Stimulated activated CD4-positive, alpha-beta T cell treated with anti-CD3 and anti-CD28 coated beads, TNF-alpha, amount 100 ng/mL, for 1 hour (primary cell): ENCODE measurements around the gene MARCHF7.
"Not testable (repeated sequence)": the region's sequence is repeated elsewhere in the genome, so short reads cannot be mapped to it uniquely, and the experiment has no call there.

ENCODE experiments used
- DNase-seq, 3 donors: peaks; one replicate each; pipeline ENCODE4 v3.0.0-alpha.2; 2020; ENCODE audit warnings: low read depth in 3 of 3, low spot score in 1 of 3

The MARCHF7 gene

GRCh38 chr2:159712143-159712928 is at the start of gene MARCHF7:
Gene MARCHF7, plus strand, starts transcription at chr2:159712506. Its CDS starts 16,517 bp downstream, at chr2:159729023.
- peak; percentile 89 to 95 (median 95) for DNase-seq

- not testable (repeated sequence) for DNase-seq
These were observed 44.9 kb upstream of the MARCHF7 start for GRCh38 chr2:159667423-159667822.

- no peak for DNase-seq
These were observed 41.3 kb upstream of the MARCHF7 start for GRCh38 chr2:159671047-159671446.

GRCh38 chr2:159677654-159678053 is 34.7 kb upstream of the MARCHF7 start:
- no peak for DNase-seq

- DNase-seq, result no peak
These were observed 31.6 kb upstream of the MARCHF7 start for GRCh38 chr2:159680692-159681091.

- DNase-seq, result no peak
These were observed 28.5 kb upstream of the MARCHF7 start for GRCh38 chr2:159683817-159684216.

- DNase-seq, result no peak
These were observed 27.5 kb upstream of the MARCHF7 start for GRCh38 chr2:159684796-159685195.

GRCh38 chr2:159694500-159695040 is 17.7 kb upstream of the MARCHF7 start:
- no peak for DNase-seq

GRCh38 chr2:159695795-159696448 is 16.4 kb upstream of the MARCHF7 start:
- no peak for DNase-seq

- DNase-seq, result no peak
These were observed 8.8 kb upstream of the MARCHF7 start for GRCh38 chr2:159703491-159703890.

- DNase-seq, result no peak
These were observed 5.8 kb upstream of the MARCHF7 start for GRCh38 chr2:159706385-159706980.

- DNase-seq, result no peak
These were observed 4.1 kb upstream of the MARCHF7 start for GRCh38 chr2:159708066-159708760.

GRCh38 chr2:159710601-159711180 is 1.6 kb upstream of the MARCHF7 start:
- DNase-seq, result no peak

GRCh38 chr2:159711562-159712142 is 654 bp upstream of the MARCHF7 start:
- no peak for DNase-seq

GRCh38 chr2:159712929-159713420 is 669 bp downstream of the MARCHF7 start:
- DNase-seq, result no peak

- DNase-seq, result no peak
These were observed 1.4 kb downstream of the MARCHF7 start for GRCh38 chr2:159713631-159714246.

- no peak for DNase-seq
These were observed 2.1 kb downstream of the MARCHF7 start for GRCh38 chr2:159714247-159714930.

GRCh38 chr2:159715451-159715850 is 3.1 kb downstream of the MARCHF7 start:
- no peak for DNase-seq

- not testable (repeated sequence) for DNase-seq
These were observed 4.1 kb downstream of the MARCHF7 start for GRCh38 chr2:159716409-159716808.
